Measurements from ENCODE around the gene CTIF.

CTIF gene

GRCh38 chr18:48896326-48896874 is 357.6 kb downstream of the CTIF start:
- DNase-seq: no peak

DNA sequence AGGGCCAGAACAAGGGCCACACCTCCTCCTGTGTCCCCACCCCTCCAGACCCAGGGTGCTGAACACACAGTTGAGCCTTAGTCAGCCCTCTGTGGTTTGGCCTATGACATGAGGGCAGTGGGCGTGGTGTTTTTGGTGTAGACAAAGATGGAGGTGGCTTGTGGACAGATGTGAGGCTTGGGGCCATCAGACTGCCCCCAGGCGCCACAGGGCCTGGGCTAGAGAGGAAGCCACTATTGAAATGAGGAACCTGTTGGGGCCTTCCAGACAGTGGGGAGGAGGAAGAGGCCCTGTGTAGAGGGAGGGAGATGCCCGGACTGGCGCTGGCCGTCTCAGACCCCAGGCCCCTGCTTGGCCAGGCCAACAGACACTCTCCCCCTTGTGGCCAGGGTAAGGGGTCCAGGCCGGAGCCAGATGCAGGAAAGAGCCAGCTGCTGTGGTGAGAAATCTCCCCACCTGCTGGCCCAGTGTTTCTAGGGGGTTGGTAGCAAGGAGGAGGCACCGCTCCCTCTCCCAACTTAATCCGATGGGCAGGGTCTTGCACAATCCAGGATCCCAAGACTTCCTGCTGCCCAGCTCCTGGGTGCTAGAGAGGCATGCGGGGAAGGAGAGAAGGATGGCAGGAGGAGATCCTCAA is 358.2 kb downstream of the CTIF start:
- no peak for DNase-seq

DNA sequence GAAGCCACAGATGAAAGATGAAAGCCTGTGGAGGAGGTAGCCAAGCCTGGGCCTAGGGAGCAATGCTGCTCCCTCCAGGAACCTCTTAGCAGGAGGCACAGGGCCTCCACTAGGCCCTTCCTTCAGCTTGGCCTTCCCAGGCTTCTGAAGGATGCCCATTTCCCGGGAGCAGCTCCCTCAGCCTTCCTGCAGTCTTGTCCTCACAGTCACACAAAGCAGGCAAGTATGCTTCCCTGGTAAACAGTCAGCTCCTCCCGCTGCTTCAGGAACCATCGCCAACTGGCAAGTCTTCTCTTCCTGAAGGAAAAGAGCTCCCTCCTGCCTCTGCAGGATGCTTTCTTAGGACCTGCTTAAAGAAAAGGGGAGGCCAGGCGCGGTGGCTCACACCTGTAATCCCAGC is 358.7 kb downstream of the CTIF start:
- DNase-seq: no peak

DNA sequence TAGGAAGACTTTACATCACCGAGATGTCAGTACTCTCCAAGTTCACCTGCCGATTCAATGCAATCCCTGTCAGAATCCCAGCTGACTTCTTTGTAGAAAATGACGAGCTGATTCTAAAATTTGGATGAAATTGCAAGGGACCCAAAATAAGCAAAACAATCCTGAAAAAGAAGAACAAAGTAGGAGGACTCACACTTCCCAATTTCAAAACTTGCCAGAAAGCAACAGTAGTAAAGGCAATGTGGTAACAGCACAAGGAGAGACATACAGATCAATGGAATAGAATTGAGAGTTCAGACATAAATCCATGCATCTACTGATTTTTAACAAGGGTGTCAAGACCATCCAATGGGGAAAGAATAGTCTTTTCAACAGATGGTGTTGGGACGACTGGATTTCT is 359.7 kb downstream of the CTIF start:
- DNase-seq: no peak

DNA sequence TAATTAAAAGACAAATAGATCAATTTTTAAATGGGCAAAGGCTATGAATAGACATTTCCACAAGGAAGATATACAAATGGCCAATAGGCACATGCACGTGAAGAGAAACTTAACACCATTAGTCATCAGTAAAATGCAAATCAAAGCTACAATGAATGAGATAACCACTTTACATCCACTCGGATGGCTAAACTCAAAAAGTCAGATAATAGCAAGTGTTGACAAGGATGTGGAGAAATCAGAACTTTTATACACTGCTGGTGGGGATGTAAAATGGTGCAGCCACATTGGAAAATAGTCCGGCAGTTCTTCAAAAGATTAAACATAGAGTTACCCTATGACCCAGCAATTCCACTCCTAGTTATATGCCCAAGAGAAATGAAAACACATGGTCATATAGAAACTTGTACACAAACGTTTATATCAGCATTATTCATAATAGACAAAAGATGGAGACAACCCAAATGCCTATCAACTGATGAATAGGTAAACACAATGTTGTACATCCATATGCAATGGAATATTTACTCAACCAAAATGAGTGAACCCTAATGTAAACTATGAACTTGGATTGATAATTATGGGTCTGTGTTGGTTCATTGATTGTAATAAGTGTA is 360.8 kb downstream of the CTIF start:
- no peak for DNase-seq

GRCh38 chr18:48900469-48900868 is 361.6 kb downstream of the CTIF start:
- no peak for DNase-seq

DNA sequence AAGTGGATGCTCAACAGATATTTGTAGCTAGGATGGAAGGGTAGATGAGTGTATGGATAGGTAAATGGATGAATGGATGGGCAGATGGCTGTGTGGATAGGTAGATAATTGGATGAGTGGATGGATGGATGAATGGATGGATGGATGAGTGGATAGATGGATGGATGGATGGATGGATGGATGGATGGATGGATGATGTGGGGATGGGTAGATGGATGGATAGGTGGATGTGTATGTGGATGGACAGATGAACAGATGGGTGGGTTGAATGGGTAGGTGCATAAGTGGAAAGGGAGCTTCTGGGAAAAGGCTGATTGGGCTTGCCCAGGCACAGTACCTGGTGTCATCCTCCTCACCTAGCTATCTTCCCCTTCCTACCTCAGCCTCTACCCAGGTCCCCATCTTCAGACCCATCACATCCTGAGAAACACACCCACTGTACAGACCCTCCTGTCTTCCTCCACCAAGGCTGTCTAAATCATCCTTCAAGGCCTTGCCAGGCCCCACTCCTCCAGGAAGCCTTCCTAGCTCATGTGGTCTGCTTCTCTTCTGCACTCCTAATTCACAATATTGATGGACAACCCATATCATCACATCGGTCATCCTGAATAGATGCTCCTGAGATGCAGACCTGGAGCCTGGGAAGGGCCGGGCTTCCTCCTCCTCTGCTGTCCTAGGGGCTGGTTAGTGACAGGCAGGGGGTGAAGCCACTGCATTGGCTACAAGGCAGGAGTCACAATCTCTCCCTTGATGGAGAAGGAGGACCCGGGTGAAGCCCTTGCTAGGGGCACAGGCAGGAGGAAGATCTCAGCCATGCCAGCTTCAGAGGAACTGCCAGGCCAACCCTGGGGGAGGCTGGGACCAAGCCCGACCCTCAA is 362.6 kb downstream of the CTIF start:
- no peak for DNase-seq

DNA sequence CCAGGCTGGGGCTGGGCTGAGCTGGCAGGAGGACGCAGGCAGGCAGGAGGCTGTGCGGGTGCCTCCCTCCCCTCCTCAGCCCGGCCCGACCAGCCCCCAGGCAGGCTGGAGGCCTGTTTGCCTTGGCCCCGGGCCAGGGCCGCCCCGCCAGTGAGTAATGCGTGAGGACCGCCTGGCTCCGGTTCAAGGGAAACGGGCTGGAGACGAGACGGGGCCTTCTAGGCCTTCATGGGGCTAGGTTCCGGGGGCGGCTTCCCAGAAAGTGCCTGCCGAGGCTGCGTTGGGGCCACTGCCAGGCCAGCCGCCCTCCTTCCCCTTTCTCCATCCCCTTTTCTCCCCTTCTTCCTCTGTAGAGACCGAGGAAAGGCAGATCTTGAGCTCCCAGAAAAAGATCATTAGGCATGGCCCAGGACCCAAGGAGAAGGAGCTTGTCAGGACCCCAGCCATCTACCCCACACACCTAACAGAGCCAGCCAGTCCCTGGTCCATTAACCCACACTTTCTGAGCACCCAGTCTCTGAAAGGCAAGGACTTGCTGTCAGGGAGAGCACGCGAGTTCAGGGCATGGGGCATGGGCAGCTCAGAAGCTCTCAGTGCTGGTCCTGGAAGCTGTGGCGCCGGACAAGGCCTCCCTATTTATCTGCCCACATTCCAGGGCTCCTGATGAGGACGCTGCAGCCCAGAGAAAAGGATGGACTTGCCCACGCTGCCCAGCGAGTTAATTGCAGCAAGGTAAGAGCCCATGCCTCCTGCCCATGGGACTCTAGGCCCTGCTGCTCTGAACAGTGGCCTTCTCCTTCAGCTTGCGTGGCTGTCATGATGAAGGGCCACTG is 363.4 kb downstream of the CTIF start:
- no peak for DNase-seq

DNA sequence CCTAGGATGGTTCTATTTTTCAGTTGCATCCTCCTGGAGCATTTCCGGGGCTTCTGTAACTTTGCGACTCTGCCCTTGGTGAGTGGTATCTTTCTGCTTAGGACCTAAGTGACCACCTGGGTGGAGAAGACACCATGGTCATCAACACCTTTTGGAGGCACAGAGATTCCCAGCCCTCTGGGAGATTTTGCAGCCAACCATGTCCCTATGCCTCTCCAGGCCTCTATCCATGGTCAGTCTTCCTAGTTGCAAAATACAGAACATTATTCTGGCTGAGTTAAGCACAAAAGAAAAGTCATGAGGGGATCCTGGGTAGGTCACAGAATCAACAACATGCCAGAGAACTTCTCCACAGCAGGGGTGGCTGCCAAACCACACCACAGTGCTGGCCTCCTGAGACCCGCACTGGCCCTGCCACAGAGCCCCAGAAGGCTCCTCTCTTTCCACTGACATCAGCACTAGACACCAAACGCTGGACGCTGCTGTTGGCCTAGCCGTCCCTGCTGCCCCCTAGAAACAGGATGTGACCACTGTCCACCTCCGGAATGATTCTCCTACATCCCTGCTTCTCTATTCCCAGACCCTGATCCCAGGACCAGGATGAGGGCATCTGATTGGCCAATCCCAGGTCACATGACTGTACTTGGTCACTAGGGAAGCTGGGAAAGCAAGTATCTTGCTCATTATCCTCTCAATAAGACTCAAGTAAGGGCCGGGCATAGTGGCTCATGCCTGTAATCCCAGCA is 364.2 kb downstream of the CTIF start:
- DNase-seq: no peak

GRCh38 chr18:48904091-48904490 is 365.3 kb downstream of the CTIF start:
- DNase-seq: no peak

GRCh38 chr18:48904847-48905394 is 366.1 kb downstream of the CTIF start:
- no peak for DNase-seq

DNA sequence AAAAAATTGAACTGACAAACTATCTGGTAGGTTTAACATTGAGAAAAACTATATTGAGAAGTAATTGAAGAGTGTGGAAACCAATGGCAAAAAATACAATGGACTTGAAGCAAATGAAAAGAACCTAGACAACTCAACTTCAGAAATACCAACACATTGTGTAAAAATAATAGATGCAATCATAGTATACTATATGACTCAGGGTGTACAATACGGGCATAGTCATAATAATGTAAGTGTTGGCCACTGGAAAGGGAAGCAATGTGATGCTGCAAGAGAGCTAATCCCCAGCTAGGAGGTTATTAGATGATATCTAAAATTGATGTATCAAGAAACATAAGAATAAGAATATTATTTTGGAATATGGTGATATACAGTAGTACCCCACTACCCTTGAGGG is 366.7 kb downstream of the CTIF start:
- no peak for DNase-seq

- no peak for DNase-seq
These were observed 370.1 kb downstream of the CTIF start for GRCh38 chr18:48908916-48909315.

- no peak for DNase-seq
These were observed 370.9 kb downstream of the CTIF start for GRCh38 chr18:48909721-48910120.

- no peak for DNase-seq
These were observed 372.2 kb downstream of the CTIF start for GRCh38 chr18:48910972-48911545.

Data from activated CD4-positive, alpha-beta T cell treated with anti-CD3 and anti-CD28 coated beads, Interleukin-2, amount 50 U/mL, for 4 hours (primary cell).